ENCODE data around the gene CDCA8. TPM values are rescaled to one million over a fixed set of nuclear protein-coding genes. Genes with fewer than 3 reads are reported as not detected.

CDCA8 gene
- total RNA-seq, 1 experiment from 2014 or later = 64.7 TPM

DNA sequence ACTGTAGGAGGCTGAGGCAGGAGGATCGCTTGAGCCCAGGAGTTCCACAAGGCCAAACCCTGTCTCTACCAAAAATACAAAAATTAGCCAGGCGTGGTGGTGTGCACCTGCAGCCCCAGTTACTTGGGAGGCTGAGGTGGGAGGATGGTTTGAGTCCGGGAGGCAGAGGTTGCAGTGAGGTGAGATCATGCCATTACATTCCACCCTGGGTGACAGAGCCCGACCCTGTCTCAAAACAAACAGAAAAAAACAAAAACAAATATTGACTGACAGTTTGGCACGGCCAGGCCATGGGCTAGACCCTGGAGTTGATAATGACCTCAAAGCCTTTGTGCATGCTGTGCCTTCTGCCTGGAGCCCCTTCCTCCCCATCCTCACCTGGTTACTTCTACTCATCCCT lies 38.4 kb upstream of the CDCA8 start:
- ChIA-PET CTCF (no interaction called here), POLR2A (ENCODE audit: low non-redundant PET) (no interaction called here)
- no peak for DNase-seq (ENCODE audit: low spot score)
- intact Hi-C loops (cut with micrococcal nuclease; ENCODE audit: unreplicated experiment) = no loop called here
- Histone ChIP-seq H3K9me3 (ENCODE audit: low read depth, low read length, poor library complexity, severe bottlenecking) (no peaks in the 10 kb centered on the region), H3K27ac (ENCODE audit: low read depth, low read length, poor library complexity, severe bottlenecking) (no peak overlapping the region), H3K4me1 (ENCODE audit: insufficient read depth, low read length, poor library complexity, severe bottlenecking) (no peaks in the 10 kb centered on the region), H3K27me3 (replicated peaks; ENCODE audit: insufficient read depth, low read depth, low read length, poor library complexity) (no peaks in the 10 kb centered on the region), H3K36me3 (ENCODE audit: insufficient read depth, low read length, poor library complexity, severe bottlenecking) (no peaks in the 10 kb centered on the region), H3K4me3 (ENCODE audit: low read depth, low read length, poor library complexity, severe bottlenecking) (no peak overlapping the region)
- no TSS peak for BruUV-seq (replicated peaks)
- TF ChIP-seq CTCF (conservative IDR thresholded peaks at IDR 0.05; ENCODE audit: low read depth, low read length) (no peak), EZH2 (IDR thresholded peaks at IDR 0.05; ENCODE audit: borderline replicate concordance, low read depth, low read length, poor library complexity, severe bottlenecking) (no peak)

GRCh38 chr1:37655274-37655673 lies 37.0 kb upstream of the CDCA8 start:
- no peaks in the 10 kb centered on the region for H3K4me1 ChIP-seq (ENCODE audit: insufficient read depth, low read length, poor library complexity, severe bottlenecking)
- TF ChIP-seq EZH2 (IDR thresholded peaks at IDR 0.05; ENCODE audit: borderline replicate concordance, low read depth, low read length, poor library complexity, severe bottlenecking) (no peak), CTCF (conservative IDR thresholded peaks at IDR 0.05; ENCODE audit: low read depth, low read length) (no peak)
- POLR2A ChIA-PET (ENCODE audit: low non-redundant PET) = no interaction called here

DNA sequence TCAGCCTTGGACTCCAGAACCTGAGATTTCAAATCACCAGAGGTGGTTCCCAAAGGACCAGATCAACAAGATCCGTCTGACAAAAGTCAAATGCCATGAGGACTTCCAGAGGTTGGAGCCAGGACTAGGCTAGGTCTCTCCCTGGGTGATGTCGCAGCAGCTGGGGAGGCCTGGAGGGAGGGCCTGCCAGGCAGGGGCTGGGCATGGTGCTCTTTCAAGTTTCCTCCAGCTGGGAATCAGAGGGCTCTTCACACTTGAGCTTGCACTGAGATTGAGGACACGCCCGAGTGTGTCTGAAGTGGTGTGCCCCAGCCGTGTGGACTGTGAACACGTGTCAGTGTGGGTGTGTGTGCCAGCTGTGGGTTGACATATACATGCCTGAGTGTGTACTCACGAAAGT lies 36.3 kb upstream of the CDCA8 start:
- TF ChIP-seq EZH2 (IDR thresholded peaks at IDR 0.05; ENCODE audit: borderline replicate concordance, low read depth, low read length, poor library complexity, severe bottlenecking) = no peak
- TF ChIP-seq CTCF (conservative IDR thresholded peaks at IDR 0.05; ENCODE audit: low read depth, low read length) = no peak
- Histone ChIP-seq H3K9me3 (ENCODE audit: low read depth, low read length, poor library complexity, severe bottlenecking) (no peaks in the 10 kb centered on the region), H3K4me3 (ENCODE audit: low read depth, low read length, poor library complexity, severe bottlenecking) (no peak overlapping the region), H3K36me3 (ENCODE audit: insufficient read depth, low read length, poor library complexity, severe bottlenecking) (no peaks in the 10 kb centered on the region), H3K4me1 (ENCODE audit: insufficient read depth, low read length, poor library complexity, severe bottlenecking) (no peaks in the 10 kb centered on the region), H3K27me3 (replicated peaks; ENCODE audit: insufficient read depth, low read depth, low read length, poor library complexity) (no peaks in the 10 kb centered on the region), H3K27ac (ENCODE audit: low read depth, low read length, poor library complexity, severe bottlenecking) (no peak overlapping the region)
- POLR2A ChIA-PET (ENCODE audit: low non-redundant PET) = no interaction called here
- DNase-seq (ENCODE audit: low spot score) = no peak
- BruUV-seq (replicated peaks) = no TSS peak
- intact Hi-C loops (cut with micrococcal nuclease; ENCODE audit: unreplicated experiment) = no loop called here
- CTCF ChIA-PET = no interaction called here

More at GRCh38 chr1:37655274-37655673, 37.0 kb upstream of the CDCA8 start:
- H3K36me3 ChIP-seq (ENCODE audit: insufficient read depth, low read length, poor library complexity, severe bottlenecking) = no peaks in the 10 kb centered on the region
- no TSS peak for BruUV-seq (replicated peaks)
- H3K27ac ChIP-seq (ENCODE audit: low read depth, low read length, poor library complexity, severe bottlenecking) = no peak overlapping the region
- DNase-seq (ENCODE audit: low spot score) = no peak
- no peaks in the 10 kb centered on the region for H3K27me3 ChIP-seq (replicated peaks; ENCODE audit: insufficient read depth, low read depth, low read length, poor library complexity)
- intact Hi-C loops (cut with micrococcal nuclease; ENCODE audit: unreplicated experiment) = no loop called here
- H3K4me3 ChIP-seq (ENCODE audit: low read depth, low read length, poor library complexity, severe bottlenecking) = no peak overlapping the region
- H3K9me3 ChIP-seq (ENCODE audit: low read depth, low read length, poor library complexity, severe bottlenecking) = no peaks in the 10 kb centered on the region
- CTCF ChIA-PET = interaction anchor here (0.6 kb wide), 1 partner anchor 80 kb away, joined by 5 read pairs; no protein-coding TSS in a partner anchor

Measured in A673 (cell line).